Trophoblast cell (in vitro differentiated cells and primary cell): Measurements from ENCODE around the gene ZNF598.

Experiments
- DNase-seq, 2 donors: peaks; one replicate each; pipeline ENCODE4 v3.0.0-alpha.2; 2016
- H2AFZ ChIP-seq: 2 replicates; pipeline ENCODE4 v1.6.1; 2013; ENCODE audit warnings: low read length, moderate library complexity, mild to moderate bottlenecking; ENCODE audit not compliant: insufficient read depth, poor library complexity
- H2AK5ac ChIP-seq: 2 replicates; pipeline ENCODE4 v1.6.1; 2013; ENCODE audit warnings: mild to moderate bottlenecking, low read length
- H2BK120ac ChIP-seq: 2 replicates; pipeline ENCODE4 v1.6.1; 2013; ENCODE audit warnings: low read length, mild to moderate bottlenecking, moderate library complexity; ENCODE audit not compliant: insufficient read depth, poor library complexity
- H2BK12ac ChIP-seq: 2 replicates; pipeline ENCODE4 v1.6.1; 2013; ENCODE audit warnings: mild to moderate bottlenecking, low read length, moderate library complexity
- H2BK5ac ChIP-seq: 2 replicates; pipeline ENCODE4 v1.6.1; 2013; ENCODE audit warnings: low read length, low read depth, moderate library complexity, mild to moderate bottlenecking; ENCODE audit not compliant: poor library complexity
- H3K14ac ChIP-seq: 2 replicates; pipeline ENCODE4 v1.6.1; 2013; ENCODE audit warnings: mild to moderate bottlenecking, low read length
- H3K18ac ChIP-seq: 2 replicates; pipeline ENCODE4 v1.6.1; 2013; ENCODE audit warnings: mild to moderate bottlenecking, low read length
- H3K23ac ChIP-seq: 2 replicates; pipeline ENCODE4 v1.6.1; 2013; ENCODE audit warnings: low read length
- H3K27ac ChIP-seq: 2 replicates; pipeline ENCODE4 v1.5.1; 2013; ENCODE audit warnings: low read depth, mild to moderate bottlenecking, inconsistent platforms, low read length, moderate library complexity
- H3K27me3 ChIP-seq: 2 replicates; pipeline ENCODE4 v1.6.1; 2013; ENCODE audit warnings: inconsistent platforms, mild to moderate bottlenecking, low read length, moderate library complexity; ENCODE audit not compliant: insufficient read depth
- H3K36me3 ChIP-seq, 2 experiments: 1 replicate in 1 of 2; 2 replicates in 1 of 2; pipeline ENCODE4 v1.6.1; 2013; ENCODE audit warnings: low read length in 2 of 2, mild to moderate bottlenecking in 2 of 2, moderate library complexity in 1 of 2; ENCODE audit not compliant: insufficient read depth in 2 of 2, control insufficient read depth in 1 of 2
- H3K4ac ChIP-seq: 2 replicates; pipeline ENCODE4 v1.6.1; 2013; ENCODE audit warnings: low read depth, mild to moderate bottlenecking, low read length, moderate library complexity
- H3K4me1 ChIP-seq, 2 experiments: 1 replicate in 1 of 2; 2 replicates in 1 of 2; pipeline ENCODE4 v1.6.1; 2013; ENCODE audit warnings: low read length in 2 of 2, mild to moderate bottlenecking in 2 of 2, moderate library complexity in 1 of 2; ENCODE audit not compliant: insufficient read depth in 2 of 2, control insufficient read depth in 1 of 2
- H3K4me2 ChIP-seq: 2 replicates; pipeline ENCODE4 v1.6.1; 2013; ENCODE audit warnings: inconsistent platforms, mild to moderate bottlenecking, low read length, moderate library complexity
- H3K4me3 ChIP-seq: 2 replicates; pipeline ENCODE4 v1.5.1; 2013; ENCODE audit warnings: mild to moderate bottlenecking, low read depth, low read length, inconsistent platforms
- H3K79me1 ChIP-seq: one replicate; pipeline ENCODE4 v1.6.1; 2013; ENCODE audit warnings: low read length
- H3K79me2 ChIP-seq: 2 replicates; pipeline ENCODE4 v1.6.1; 2013; ENCODE audit warnings: low read length, mild to moderate bottlenecking; ENCODE audit not compliant: control insufficient read depth, insufficient read depth, poor library complexity
- H3K9ac ChIP-seq: 2 replicates; pipeline ENCODE4 v1.6.1; 2013; ENCODE audit warnings: mild to moderate bottlenecking, low read length
- H3K9me3 ChIP-seq: 2 replicates; pipeline ENCODE4 v1.6.1; 2013; ENCODE audit warnings: low read depth, mild to moderate bottlenecking, control low read depth, inconsistent platforms, low read length; ENCODE audit not compliant: insufficient read depth
- H4K12ac ChIP-seq: 2 replicates; pipeline ENCODE4 v1.6.1; 2013; ENCODE audit warnings: low read depth, mild to moderate bottlenecking, low read length, moderate library complexity
- H4K8ac ChIP-seq: 2 replicates; pipeline ENCODE4 v1.6.1; 2013; ENCODE audit warnings: low read depth, mild to moderate bottlenecking, low read length, moderate library complexity
- H4K91ac ChIP-seq: one replicate; pipeline ENCODE4 v1.6.1; 2013; ENCODE audit warnings: low read depth, mild to moderate bottlenecking, low read length, moderate library complexity
- WGBS: extraction: QIAGEN DNeasy Blood & Tissue Kit; methylation state at CpG from one replicate; pipeline ENCODE4 v1.1.7; 2013; ENCODE audit warnings: missing lambda C conversion rate; ENCODE audit not compliant: insufficient read length, insufficient coverage; ENCODE audit errors: extremely low coverage; 5-methylcytosine and 5-hydroxymethylcytosine counted together

ZNF598 gene

DNA sequence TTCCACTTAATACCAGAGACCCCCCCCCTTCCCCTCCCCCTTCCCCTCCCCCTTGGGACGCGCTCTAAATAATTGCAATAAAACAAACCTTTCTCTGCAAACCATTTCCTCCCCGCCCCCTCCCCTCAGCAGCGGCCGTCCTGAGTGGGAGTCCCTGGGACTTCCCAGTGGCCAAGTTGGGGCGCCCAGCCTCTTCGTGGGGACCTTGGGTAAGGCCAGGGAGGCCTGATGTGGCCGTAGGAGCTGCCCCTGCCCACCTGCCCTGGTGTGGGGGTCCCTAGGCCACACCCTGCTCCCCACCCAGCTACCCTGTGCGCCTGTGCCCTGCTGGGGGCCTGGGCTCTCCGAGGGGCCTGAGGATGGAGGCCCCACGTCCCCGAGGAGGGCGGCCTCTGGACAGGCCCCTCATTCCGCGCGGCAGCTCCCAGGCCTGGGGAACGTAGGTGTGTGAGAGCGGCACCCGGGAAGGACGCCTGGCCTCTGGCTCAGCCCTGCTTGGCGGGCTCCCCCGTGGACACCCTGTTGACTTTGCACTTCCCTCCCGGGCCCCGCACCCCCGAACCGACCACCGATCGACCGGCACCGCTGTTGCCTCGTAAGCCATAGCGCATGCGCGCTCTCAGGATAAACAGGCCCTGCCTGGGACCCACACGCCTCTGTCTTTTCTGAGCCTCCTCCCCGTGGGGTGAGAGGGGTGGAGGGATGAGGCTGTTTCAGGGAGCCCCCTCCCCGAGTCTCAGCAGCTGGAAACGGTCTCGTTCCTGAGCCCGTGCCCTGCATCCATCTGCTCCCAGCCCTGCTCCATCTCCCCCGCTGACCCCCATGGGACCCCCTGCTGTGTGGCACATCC is 29.0 kb upstream of the ZNF598 start:
- no peaks in the 10 kb centered on the region for H3K9me3 ChIP-seq
- H4K91ac ChIP-seq = no peak overlapping the region
- H4K8ac ChIP-seq = no peak overlapping the region
- WGBS = no CpG with 5 or more reads among the region's 41 CpGs
- no peak overlapping the region for H4K12ac ChIP-seq
- no peak overlapping the region for H3K4me3 ChIP-seq
- H3K9ac ChIP-seq = no peak overlapping the region
- H2BK5ac ChIP-seq = no peak overlapping the region
- H2BK12ac ChIP-seq = no peak overlapping the region
- no peak overlapping the region for H2BK120ac ChIP-seq
- no peak overlapping the region for H2AK5ac ChIP-seq
- no peak overlapping the region for H3K14ac ChIP-seq
- no peak overlapping the region for H3K23ac ChIP-seq
- H3K36me3 ChIP-seq = peaks cover 17 to 20% of the 10 kb centered on the region in 2 experiments
- H3K18ac ChIP-seq = no peak overlapping the region
- H3K79me1 ChIP-seq = peaks cover 9% of the 10 kb centered on the region
- H3K27ac ChIP-seq = no peak overlapping the region
- H2AFZ ChIP-seq = no peak overlapping the region
- H3K4me2 ChIP-seq = no peak overlapping the region
- H3K4ac ChIP-seq = no peak overlapping the region
- H3K27me3 ChIP-seq = no peaks in the 10 kb centered on the region
- no peaks in the 10 kb centered on the region for H3K79me2 ChIP-seq
- peaks cover 19 to 22% of the 10 kb centered on the region in 2 experiments for H3K4me1 ChIP-seq
- no peak for DNase-seq

GRCh38 chr16:2037647-2038381 is 28.2 kb upstream of the ZNF598 start:
- Histone ChIP-seq H3K14ac (no peak overlapping the region), H3K18ac (no peak overlapping the region)
- no peak for DNase-seq

GRCh38 chr16:2037115-2037514 is 27.5 kb upstream of the ZNF598 start:
- Histone ChIP-seq H3K79me1 (peaks cover 13% of the 10 kb centered on the region), H3K36me3 (peaks cover 17 to 20% of the 10 kb centered on the region in 2 experiments), H4K8ac (no peak overlapping the region), H4K12ac (no peak overlapping the region), H2BK5ac (no peak overlapping the region), H3K4me1 (peaks cover 28 to 31% of the 10 kb centered on the region in 2 experiments), H3K4me2 (no peak overlapping the region), H3K27me3 (no peaks in the 10 kb centered on the region), H2BK120ac (no peak overlapping the region), H3K14ac (no peak overlapping the region), H3K9ac (no peak overlapping the region), H2AK5ac (no peak overlapping the region), H2AFZ (no peak overlapping the region), H3K4ac (no peak overlapping the region), H2BK12ac (no peak overlapping the region), H3K23ac (no peak overlapping the region), H3K18ac (no peak overlapping the region), H3K27ac (no peak overlapping the region), H4K91ac (no peak overlapping the region), H3K79me2 (no peaks in the 10 kb centered on the region), H3K4me3 (no peak overlapping the region), H3K9me3 (no peaks in the 10 kb centered on the region)
- WGBS = no CpG with 5 or more reads among the region's 15 CpGs
- no peak for DNase-seq

More at GRCh38 chr16:2037647-2038381, 28.2 kb upstream of the ZNF598 start:
- no peak overlapping the region for H3K23ac ChIP-seq
- no peak overlapping the region for H4K91ac ChIP-seq
- peaks cover 26 to 28% of the 10 kb centered on the region in 2 experiments for H3K4me1 ChIP-seq
- H3K36me3 ChIP-seq = peaks cover 17 to 20% of the 10 kb centered on the region in 2 experiments
- no peak overlapping the region for H3K27ac ChIP-seq
- H2AFZ ChIP-seq = no peak overlapping the region
- peaks cover 13% of the 10 kb centered on the region for H3K79me1 ChIP-seq
- H2BK12ac ChIP-seq = no peak overlapping the region
- no CpG with 5 or more reads among the region's 29 CpGs for WGBS
- H3K4me2 ChIP-seq = no peak overlapping the region
- H2BK5ac ChIP-seq = no peak overlapping the region
- H2BK120ac ChIP-seq = no peak overlapping the region
- H2AK5ac ChIP-seq = no peak overlapping the region
- no peak overlapping the region for H4K12ac ChIP-seq
- no peak overlapping the region for H3K4me3 ChIP-seq
- no peaks in the 10 kb centered on the region for H3K9me3 ChIP-seq
- no peaks in the 10 kb centered on the region for H3K79me2 ChIP-seq
- no peak overlapping the region for H3K9ac ChIP-seq
- no peak overlapping the region for H3K4ac ChIP-seq
- no peaks in the 10 kb centered on the region for H3K27me3 ChIP-seq
- no peak overlapping the region for H4K8ac ChIP-seq

DNA sequence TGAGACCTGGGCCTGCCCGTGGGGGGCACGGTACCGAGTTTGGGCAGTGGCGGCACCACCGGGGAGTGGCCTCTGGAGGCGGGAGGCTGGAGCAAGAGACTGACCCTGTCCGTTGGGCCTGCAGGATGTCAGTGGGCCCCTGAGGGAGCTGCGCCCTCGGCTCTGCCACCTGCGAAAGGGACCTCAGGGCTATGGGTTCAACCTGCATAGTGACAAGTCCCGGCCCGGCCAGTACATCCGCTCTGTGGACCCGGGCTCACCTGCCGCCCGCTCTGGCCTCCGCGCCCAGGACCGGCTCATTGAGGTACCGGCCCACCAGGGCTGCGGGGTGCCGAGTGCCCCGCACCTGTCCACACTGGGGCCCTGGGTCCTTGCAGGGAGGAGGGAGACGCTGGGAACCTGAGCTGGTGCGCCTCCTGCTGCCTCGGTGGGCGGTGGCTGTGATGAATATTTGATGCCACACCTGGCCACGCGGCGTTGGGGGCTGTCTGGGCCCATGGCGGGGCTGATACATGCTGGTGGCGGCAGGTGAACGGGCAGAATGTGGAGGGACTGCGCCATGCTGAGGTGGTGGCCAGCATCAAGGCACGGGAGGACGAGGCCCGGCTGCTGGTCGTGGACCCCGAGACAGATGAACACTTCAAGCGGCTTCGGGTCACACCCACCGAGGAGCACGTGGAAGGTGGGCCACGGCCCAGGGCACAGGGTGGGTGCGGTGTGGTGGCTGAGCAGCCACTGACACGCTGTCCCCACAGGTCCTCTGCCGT is 26.8 kb upstream of the ZNF598 start:
- H3K27ac ChIP-seq = no peak overlapping the region
- no peak overlapping the region for H3K4me2 ChIP-seq
- H3K14ac ChIP-seq = no peak overlapping the region
- no peak overlapping the region for H3K9ac ChIP-seq
- no peaks in the 10 kb centered on the region for H3K9me3 ChIP-seq
- H2AFZ ChIP-seq = peak overlapping the region; percentile 12
- no peak overlapping the region for H4K12ac ChIP-seq
- peak overlapping the region; percentile 8 for H2BK12ac ChIP-seq
- H3K79me1 ChIP-seq = peaks cover 13% of the 10 kb centered on the region
- no peak overlapping the region for H2BK120ac ChIP-seq
- H3K79me2 ChIP-seq = no peaks in the 10 kb centered on the region
- peaks cover 28 to 31% of the 10 kb centered on the region in 2 experiments for H3K4me1 ChIP-seq
- H3K4ac ChIP-seq = no peak overlapping the region
- no peak overlapping the region for H3K18ac ChIP-seq
- no CpG with 5 or more reads among the region's 47 CpGs for WGBS
- no peak overlapping the region for H2BK5ac ChIP-seq
- H3K4me3 ChIP-seq = no peak overlapping the region
- no peak overlapping the region for H4K8ac ChIP-seq
- no peak overlapping the region for H4K91ac ChIP-seq
- DNase-seq = no peak
- peaks cover 17 to 20% of the 10 kb centered on the region in 2 experiments for H3K36me3 ChIP-seq
- H3K23ac ChIP-seq = no peak overlapping the region
- H3K27me3 ChIP-seq = no peaks in the 10 kb centered on the region
- H2AK5ac ChIP-seq = peak overlapping the region; percentile 13
